HCT116 (cell line): Measurements from ENCODE around the gene TRAF2. TPM values are rescaled to one million over a fixed set of nuclear protein-coding genes. Genes with fewer than 3 reads are reported as not detected.

Experiments used
- ATAC-seq: fragments of 200-7000 bp; cut with Tn5 transposase; 2 replicates; pipeline ENCODE4 v1.9.1; 2020; ENCODE audit warnings: mild to moderate bottlenecking, moderate library complexity
- BruUV-seq: library from RNA; stranded (reverse); fragments of 400-500 nt; replicated peaks from 2 replicates; lab custom pipeline; 2021; lab: Mats Ljungman, UMichigan
- CTCF ChIA-PET: fragments of 300-600 bp; sonication (Branson Sonifier 250); formaldehyde crosslinking; loops from one replicate; lab custom pipeline; 2021; ENCODE audit warnings: antibody characterized with exemption; lab: Charles Lee
- POLR2A ChIA-PET: fragments of 300-600, 350-600 bp; sonication (Branson Sonifier 250); formaldehyde crosslinking; loops from one replicate; lab custom pipeline; 2021; ENCODE audit warnings: antibody characterized with exemption; lab: Charles Lee
- RAD21 ChIA-PET, 2 experiments: fragments of 300-600 bp; sonication (Branson Sonifier 250); formaldehyde crosslinking; loops; one replicate each; lab custom pipeline; 2023; ENCODE audit warnings: low total read pairs in 2 of 2; ENCODE audit not compliant: uncharacterized antibody in 2 of 2, unreplicated experiment in 2 of 2, low non-redundant PET in 1 of 2; lab: Charles Lee
- DNase-seq: peaks from one replicate; pipeline ENCODE4 v3.0.0-alpha.2; 2010; ENCODE audit warnings: low read depth, low spot score
- H2AFZ ChIP-seq: fragments of 200-600 bp; shearing (Covaris generic), sonication (generic); 2 replicates; pipeline ENCODE4 v1.6.1; 2017; ENCODE audit warnings: low read depth, mixed run types, mixed read lengths, antibody characterized with exemption, low read length; ENCODE audit not compliant: poor library complexity, severe bottlenecking
- H3K27ac ChIP-seq: 2 replicates; pipeline ENCODE4 v1.5.1; 2012; ENCODE audit warnings: low read depth, low read length
- H3K27me3 ChIP-seq: fragments of 200-600 bp; sonication (generic); 2 replicates; pipeline ENCODE4 v1.6.1; 2016; ENCODE audit warnings: mixed run types, low read length, mixed read lengths; ENCODE audit not compliant: insufficient read depth
- H3K36me3 ChIP-seq, 2 experiments: fragments of 200-500 bp in 1 of 2; fragments of 200-600 bp in 1 of 2; sonication (Bioruptor generic) in 1 of 2; sonication (generic) in 1 of 2; 2 replicates each; pipeline versions ENCODE4 v1.5.1 to v1.6.1; 2014 to 2016; ENCODE audit warnings: low read length in 2 of 2, inconsistent platforms in 1 of 2, mixed read lengths in 1 of 2, mixed run types in 1 of 2; ENCODE audit not compliant: insufficient read depth in 2 of 2, control insufficient read depth in 1 of 2
- H3K4me1 ChIP-seq, 2 experiments: fragments of 200-600 bp in 1 of 2; sonication (generic) in 1 of 2; 2 replicates each; pipeline versions ENCODE4 v1.5.1 to v1.6.1; 2012 to 2017; ENCODE audit warnings: low read length in 2 of 2, inconsistent platforms in 1 of 2, mild to moderate bottlenecking in 1 of 2, mixed read lengths in 1 of 2, mixed run types in 1 of 2, moderate library complexity in 1 of 2; ENCODE audit not compliant: insufficient read depth in 2 of 2, control insufficient read depth in 1 of 2
- H3K4me2 ChIP-seq: fragments of 200-600 bp; sonication (generic); 2 replicates; pipeline ENCODE4 v1.6.1; 2017; ENCODE audit warnings: mixed run types, low read length, mixed read lengths
- H3K4me3 ChIP-seq, 2 experiments: fragments of 200-600 bp in 1 of 2; sonication (generic) in 1 of 2; replicated peaks in 1 of 2; 2 replicates each; pipeline ENCODE4 v1.5.1; 2011 to 2016; ENCODE audit warnings: low read length in 2 of 2, control low read depth in 1 of 2, low read depth in 1 of 2, mild to moderate bottlenecking in 1 of 2, mixed read lengths in 1 of 2, mixed run types in 1 of 2
- H3K79me2 ChIP-seq: fragments of 200-600 bp; sonication (generic); 2 replicates; pipeline ENCODE4 v1.6.1; 2017; ENCODE audit warnings: mild to moderate bottlenecking, mixed run types, low read length, moderate library complexity, mixed read lengths; ENCODE audit not compliant: insufficient read depth
- H3K9ac ChIP-seq: fragments of 200-600 bp; sonication (generic); 2 replicates; pipeline ENCODE4 v1.6.1; 2016; ENCODE audit warnings: low read length, mixed read lengths
- H3K9me2 ChIP-seq: fragments of 200-600 bp; sonication (generic), shearing (Covaris generic); 2 replicates; pipeline ENCODE4 v1.6.1; 2017; ENCODE audit warnings: mixed run types, mild to moderate bottlenecking, moderate library complexity; ENCODE audit not compliant: insufficient read depth
- H3K9me3 ChIP-seq, 2 experiments: fragments of 200-500 bp in 1 of 2; fragments of 200-600 bp in 1 of 2; sonication (Bioruptor generic) in 1 of 2; sonication (generic) in 1 of 2; 2 replicates each; pipeline ENCODE4 v1.6.1; 2014 to 2017; ENCODE audit warnings: low read length in 2 of 2, mixed read lengths in 2 of 2, inconsistent platforms in 1 of 2, low read depth in 1 of 2, mild to moderate bottlenecking in 1 of 2, mixed run types in 1 of 2, moderate library complexity in 1 of 2; ENCODE audit not compliant: control insufficient read depth in 1 of 2, insufficient read depth in 1 of 2
- H4K20me1 ChIP-seq: fragments of 200-600 bp; sonication (generic), shearing (Covaris generic); 2 replicates; pipeline ENCODE4 v1.6.1; 2017; ENCODE audit warnings: mixed run types, mild to moderate bottlenecking, moderate library complexity; ENCODE audit not compliant: insufficient read depth
- CTCF ChIP-seq, 3 experiments: fragments of 200-600 bp in 1 of 3; sonication (generic) in 1 of 3; IDR thresholded peaks in 2 of 3; conservative IDR thresholded peaks in 1 of 3; 2 replicates each; pipeline ENCODE4 v1.5.1; 2012 to 2017; ENCODE audit warnings: low read depth in 2 of 3, low read length in 2 of 3, antibody characterized with exemption in 1 of 3, borderline replicate concordance in 1 of 3, control low read depth in 1 of 3, mild to moderate bottlenecking in 1 of 3, mixed read lengths in 1 of 3, mixed run types in 1 of 3, moderate library complexity in 1 of 3; ENCODE audit not compliant: insufficient read depth in 1 of 3
- ELF1 ChIP-seq: IDR thresholded peaks from 2 replicates; pipeline ENCODE4 v1.6.1; 2012; ENCODE audit warnings: low read depth, borderline replicate concordance
- EZH2phosphoT487 ChIP-seq: fragments of 200-600 bp; IDR thresholded peaks from 2 replicates; pipeline ENCODE4 v1.6.1; 2018; ENCODE audit warnings: antibody characterized with exemption, borderline replicate concordance
- FOSL1 ChIP-seq: IDR thresholded peaks from 2 replicates; pipeline ENCODE4 v1.6.1; 2012; ENCODE audit warnings: low read depth
- JUND ChIP-seq: IDR thresholded peaks from 2 replicates; pipeline ENCODE4 v1.6.1; 2012
- POLR2AphosphoS5 ChIP-seq: IDR thresholded peaks from 2 replicates; pipeline ENCODE4 v1.6.1; 2011; ENCODE audit warnings: mild to moderate bottlenecking, low read depth, low read length, moderate library complexity
- SIN3A ChIP-seq: IDR thresholded peaks from 2 replicates; pipeline ENCODE4 v1.6.1; 2012; ENCODE audit warnings: low read depth
- SP1 ChIP-seq: IDR thresholded peaks from 2 replicates; pipeline ENCODE4 v1.6.1; 2012; ENCODE audit warnings: low read depth
- SRF ChIP-seq: IDR thresholded peaks from 2 replicates; pipeline ENCODE4 v1.6.1; 2012; ENCODE audit warnings: low read depth
- TCF7L2 ChIP-seq: IDR thresholded peaks from 2 replicates; pipeline ENCODE4 v1.7.0; 2011; ENCODE audit warnings: borderline replicate concordance, inconsistent platforms; ENCODE audit not compliant: insufficient read depth, insufficient read length; ENCODE audit errors: extremely low read depth
- YY1 ChIP-seq: IDR thresholded peaks from 2 replicates; pipeline ENCODE4 v1.6.1; 2011; ENCODE audit warnings: low read length, low read depth, moderate library complexity, mild to moderate bottlenecking; ENCODE audit not compliant: insufficient replicate concordance; ENCODE audit errors: extremely low read depth
- ZNF274 ChIP-seq: fragments of 200-500 bp; sonication (Bioruptor generic); IDR thresholded peaks from 2 replicates; pipeline ENCODE4 v1.6.1; 2014; ENCODE audit warnings: mild to moderate bottlenecking, low read depth, low read length, inconsistent platforms
- intact Hi-C: fragments of 100-400 bp; cut with micrococcal nuclease; formaldehyde crosslinking; loops from 2 replicates; pipeline ENCODE4 v1.10.0; 2022
- total RNA-seq: library from RNA; stranded (reverse); gene quantifications from one replicate; pipeline ENCODE4 v1.2.1, GENCODE V29; 2021; ENCODE audit not compliant: unreplicated experiment
- TF ChIP-seq, protein P1 (sequence below): IDR thresholded peaks from 2 replicates; pipeline ENCODE4 v1.6.1; 2012
- TF ChIP-seq, protein P2 (sequence below): IDR thresholded peaks from 2 replicates; pipeline ENCODE4 v1.6.1; 2011; ENCODE audit warnings: mild to moderate bottlenecking, low read length, moderate library complexity; ENCODE audit not compliant: insufficient replicate concordance; ENCODE audit errors: extremely low read depth

TRAF2 gene
- total RNA-seq, 1 experiment from 2014 or later = 28.4 TPM

GRCh38 chr9:136934277-136934676 is 48.0 kb downstream of the TRAF2 start:
- Histone ChIP-seq H3K27me3 (no peaks in the 10 kb centered on the region), H3K4me1 (no peaks in the 10 kb centered on the region), H3K27ac (no peak overlapping the region), H4K20me1 (no peaks in the 10 kb centered on the region), H3K9me2 (no peaks in the 10 kb centered on the region), H3K79me2 (no peaks in the 10 kb centered on the region), H2AFZ (no peak overlapping the region), H3K4me3 (no peak overlapping the region), H3K4me2 (no peak overlapping the region), H3K36me3 (0 out of 4 replicates have a peak, but pooled peaks cover 0 to 4% of the 10 kb centered on the region in 2 experiments), H3K9me3 (no peaks in the 10 kb centered on the region), H3K9ac (no peak overlapping the region)
- no peak for ATAC-seq
- no TSS peak for BruUV-seq
- DNase-seq = no peak
- ChIA-PET POLR2A (no interaction called here), RAD21 (no interaction called here), CTCF (no interaction called here)
- TF ChIP-seq TCF7L2 (no peak), YY1 (no peak), POLR2AphosphoS5 (no peak), JUND (no peak), SIN3A (no peak), ZNF274 (no peak), EZH2phosphoT487 (no peak)
- intact Hi-C loops = no loop called here

- intact Hi-C loops = no loop called here
- Histone ChIP-seq H3K9me3 (no peaks in the 10 kb centered on the region), H3K4me2 (no peak overlapping the region), H3K9me2 (no peaks in the 10 kb centered on the region), H3K4me1 (no peaks in the 10 kb centered on the region), H2AFZ (no peak overlapping the region), H3K36me3 (peaks cover 0 to 8% of the 10 kb centered on the region in 2 experiments; a peak in 1 of 4 replicates), H3K27ac (no peak overlapping the region), H3K4me3 (no peak overlapping the region), H3K9ac (no peak overlapping the region), H4K20me1 (no peaks in the 10 kb centered on the region), H3K27me3 (no peaks in the 10 kb centered on the region), H3K79me2 (no peaks in the 10 kb centered on the region)
- CTCF ChIA-PET = no interaction called here
- DNase-seq = no peak
- BruUV-seq = no TSS peak
- POLR2A ChIA-PET = no interaction called here
- ATAC-seq = no peak
- RAD21 ChIA-PET = no interaction called here
- TF ChIP-seq SIN3A (no peak), SP1 (no peak), CTCF (IDR thresholded peaks at IDR 0.05 in 2 of 3, conservative IDR thresholded peaks at IDR 0.05 in 1 of 3; ENCODE audit: borderline replicate concordance in 1 of 3, insufficient read depth in 1 of 3, low read depth in 2 of 3, low read length in 2 of 3) (no peak), FOSL1 (no peak), YY1 (no peak), SRF (no peak), JUND (no peak), ELF1 (no peak)
- TF ChIP-seq, protein P1, sequence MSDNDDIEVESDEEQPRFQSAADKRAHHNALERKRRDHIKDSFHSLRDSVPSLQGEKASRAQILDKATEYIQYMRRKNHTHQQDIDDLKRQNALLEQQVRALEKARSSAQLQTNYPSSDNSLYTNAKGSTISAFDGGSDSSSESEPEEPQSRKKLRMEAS = no peak
- TF ChIP-seq, protein P2, sequence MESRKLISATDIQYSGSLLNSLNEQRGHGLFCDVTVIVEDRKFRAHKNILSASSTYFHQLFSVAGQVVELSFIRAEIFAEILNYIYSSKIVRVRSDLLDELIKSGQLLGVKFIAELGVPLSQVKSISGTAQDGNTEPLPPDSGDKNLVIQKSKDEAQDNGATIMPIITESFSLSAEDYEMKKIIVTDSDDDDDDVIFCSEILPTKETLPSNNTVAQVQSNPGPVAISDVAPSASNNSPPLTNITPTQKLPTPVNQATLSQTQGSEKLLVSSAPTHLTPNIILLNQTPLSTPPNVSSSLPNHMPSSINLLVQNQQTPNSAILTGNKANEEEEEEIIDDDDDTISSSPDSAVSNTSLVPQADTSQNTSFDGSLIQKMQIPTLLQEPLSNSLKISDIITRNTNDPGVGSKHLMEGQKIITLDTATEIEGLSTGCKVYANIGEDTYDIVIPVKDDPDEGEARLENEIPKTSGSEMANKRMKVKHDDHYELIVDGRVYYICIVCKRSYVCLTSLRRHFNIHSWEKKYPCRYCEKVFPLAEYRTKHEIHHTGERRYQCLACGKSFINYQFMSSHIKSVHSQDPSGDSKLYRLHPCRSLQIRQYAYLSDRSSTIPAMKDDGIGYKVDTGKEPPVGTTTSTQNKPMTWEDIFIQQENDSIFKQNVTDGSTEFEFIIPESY = no peak
Measured at GRCh38 chr9:136935651-136936050, 49.3 kb downstream of the TRAF2 start.
